ENCODE results near the gene ARID3A. TPM values are rescaled to one million over a fixed set of nuclear protein-coding genes. Genes with fewer than 3 reads are reported as not detected.

ARID3A gene
- total RNA-seq, 1 donor from 2014 or later: 70.6 TPM

DNA sequence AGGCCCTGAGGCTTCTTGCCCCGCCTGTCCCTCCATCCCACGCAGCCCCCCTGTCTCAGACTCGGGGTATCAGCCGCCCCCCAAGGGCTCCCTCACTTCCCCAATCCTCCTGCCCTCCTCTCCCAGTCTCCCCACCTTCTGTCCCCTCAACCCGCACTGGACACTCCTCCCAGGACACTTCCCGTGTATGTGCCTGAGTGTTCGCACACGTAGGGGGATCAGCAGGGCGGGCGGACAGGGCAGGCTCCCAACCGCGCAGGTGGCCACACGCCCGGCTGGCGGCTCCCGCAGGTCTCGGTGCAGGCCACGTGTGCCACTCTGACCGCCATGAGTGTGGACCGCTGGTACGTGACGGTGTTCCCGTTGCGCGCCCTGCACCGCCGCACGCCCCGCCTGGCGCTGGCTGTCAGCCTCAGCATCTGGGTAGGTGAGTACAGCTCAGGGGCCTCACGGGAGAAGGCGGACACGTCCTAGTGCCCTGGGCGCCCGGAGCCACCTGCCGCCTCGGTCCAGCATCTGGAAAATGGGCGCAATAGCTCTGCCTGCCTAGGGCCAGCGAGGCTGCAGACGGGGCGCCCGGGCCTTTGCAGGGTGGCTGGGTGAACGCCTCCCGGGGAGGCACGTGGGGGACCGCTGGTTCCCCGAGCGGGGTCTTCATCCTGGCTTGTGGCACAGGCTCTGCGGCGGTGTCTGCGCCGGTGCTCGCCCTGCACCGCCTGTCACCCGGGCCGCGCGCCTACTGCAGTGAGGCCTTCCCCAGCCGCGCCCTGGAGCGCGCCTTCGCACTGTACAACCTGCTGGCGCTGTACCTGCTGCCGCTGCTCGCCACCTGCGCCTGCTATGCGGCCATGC lies 6.4 kb upstream of the ARID3A start:
- DNase-seq (ENCODE audit: low spot score in 2 of 2, unreplicated experiment in 2 of 2): no peak

DNA sequence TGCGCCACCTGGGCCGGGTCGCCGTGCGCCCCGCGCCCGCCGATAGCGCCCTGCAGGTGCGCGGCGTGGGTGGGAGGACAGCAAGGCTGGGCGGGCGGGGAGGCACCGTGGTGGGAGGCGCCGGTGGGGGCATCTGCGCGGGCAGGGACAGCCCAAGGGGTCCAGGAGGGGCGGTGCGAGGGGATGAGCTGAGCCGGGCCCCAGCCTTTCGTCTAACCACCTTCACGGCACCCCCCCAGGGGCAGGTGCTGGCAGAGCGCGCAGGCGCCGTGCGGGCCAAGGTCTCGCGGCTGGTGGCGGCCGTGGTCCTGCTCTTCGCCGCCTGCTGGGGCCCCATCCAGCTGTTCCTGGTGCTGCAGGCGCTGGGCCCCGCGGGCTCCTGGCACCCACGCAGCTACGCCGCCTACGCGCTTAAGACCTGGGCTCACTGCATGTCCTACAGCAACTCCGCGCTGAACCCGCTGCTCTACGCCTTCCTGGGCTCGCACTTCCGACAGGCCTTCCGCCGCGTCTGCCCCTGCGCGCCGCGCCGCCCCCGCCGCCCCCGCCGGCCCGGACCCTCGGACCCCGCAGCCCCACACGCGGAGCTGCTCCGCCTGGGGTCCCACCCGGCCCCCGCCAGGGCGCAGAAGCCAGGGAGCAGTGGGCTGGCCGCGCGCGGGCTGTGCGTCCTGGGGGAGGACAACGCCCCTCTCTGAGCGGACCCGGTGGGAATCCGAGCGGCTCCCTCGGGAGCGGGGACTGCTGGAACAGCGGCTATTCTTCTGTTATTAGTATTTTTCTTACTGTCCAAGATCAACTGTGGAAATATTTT lies 5.6 kb upstream of the ARID3A start:
- Mint-ChIP-seq H3K27ac (no peak overlapping the region), H3K36me3 (no peaks in the 10 kb centered on the region), H3K9me3 (no peaks in the 10 kb centered on the region), H3K4me1 (peaks cover 11% of the 10 kb centered on the region), H3K27me3 (ENCODE audit: low read depth) (peaks cover 37% of the 10 kb centered on the region), H3K4me3 (peak overlapping the region; percentile 50)
- DNase-seq (ENCODE audit: low spot score in 2 of 2, unreplicated experiment in 2 of 2): no peak
- TF ChIP-seq, protein P1, sequence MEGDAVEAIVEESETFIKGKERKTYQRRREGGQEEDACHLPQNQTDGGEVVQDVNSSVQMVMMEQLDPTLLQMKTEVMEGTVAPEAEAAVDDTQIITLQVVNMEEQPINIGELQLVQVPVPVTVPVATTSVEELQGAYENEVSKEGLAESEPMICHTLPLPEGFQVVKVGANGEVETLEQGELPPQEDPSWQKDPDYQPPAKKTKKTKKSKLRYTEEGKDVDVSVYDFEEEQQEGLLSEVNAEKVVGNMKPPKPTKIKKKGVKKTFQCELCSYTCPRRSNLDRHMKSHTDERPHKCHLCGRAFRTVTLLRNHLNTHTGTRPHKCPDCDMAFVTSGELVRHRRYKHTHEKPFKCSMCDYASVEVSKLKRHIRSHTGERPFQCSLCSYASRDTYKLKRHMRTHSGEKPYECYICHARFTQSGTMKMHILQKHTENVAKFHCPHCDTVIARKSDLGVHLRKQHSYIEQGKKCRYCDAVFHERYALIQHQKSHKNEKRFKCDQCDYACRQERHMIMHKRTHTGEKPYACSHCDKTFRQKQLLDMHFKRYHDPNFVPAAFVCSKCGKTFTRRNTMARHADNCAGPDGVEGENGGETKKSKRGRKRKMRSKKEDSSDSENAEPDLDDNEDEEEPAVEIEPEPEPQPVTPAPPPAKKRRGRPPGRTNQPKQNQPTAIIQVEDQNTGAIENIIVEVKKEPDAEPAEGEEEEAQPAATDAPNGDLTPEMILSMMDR (IDR thresholded peaks at IDR 0.05; ENCODE audit: unreplicated experiment): no peak

More for the DNA sequence above, 6.4 kb upstream of the ARID3A start:
- H3K9me3 Mint-ChIP-seq: no peaks in the 10 kb centered on the region
- peak overlapping the region; percentile 6 for H3K4me3 Mint-ChIP-seq
- peaks cover 11% of the 10 kb centered on the region for H3K4me1 Mint-ChIP-seq
- H3K27me3 Mint-ChIP-seq (ENCODE audit: low read depth): peaks cover 37% of the 10 kb centered on the region
- H3K27ac Mint-ChIP-seq: no peak overlapping the region
- TF ChIP-seq, protein P1 (IDR thresholded peaks at IDR 0.05; ENCODE audit: unreplicated experiment): no peak
- no peaks in the 10 kb centered on the region for H3K36me3 Mint-ChIP-seq

DNA sequence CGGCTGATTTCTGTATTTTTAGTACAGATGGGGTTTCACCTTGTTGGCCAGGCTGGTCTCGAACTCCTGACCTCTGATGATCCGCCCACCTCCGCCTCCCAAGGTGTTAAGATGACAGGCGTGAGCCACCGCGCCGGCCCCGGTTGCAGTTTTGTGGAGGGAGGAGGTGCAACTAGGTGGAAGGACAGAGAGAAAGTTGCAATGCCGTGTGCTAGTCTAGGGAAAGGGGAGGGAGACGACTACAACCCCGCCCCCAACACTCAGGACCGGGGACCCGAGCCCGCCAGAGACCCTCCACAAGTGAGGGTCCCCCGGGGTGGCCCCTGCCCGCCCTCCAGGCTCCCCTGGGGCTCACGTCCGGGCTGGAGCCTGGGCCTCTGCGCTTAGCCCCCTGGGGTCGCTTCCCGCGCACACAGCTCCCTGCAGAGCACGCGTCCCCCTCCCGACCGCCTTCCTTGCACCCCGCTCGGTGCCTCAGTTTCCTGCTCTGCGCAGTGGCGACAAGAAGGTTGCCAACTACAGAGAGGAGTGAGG lies 1.2 kb upstream of the ARID3A start:
- no peaks in the 10 kb centered on the region for H3K36me3 Mint-ChIP-seq
- H3K9me3 Mint-ChIP-seq: no peaks in the 10 kb centered on the region
- no peak for DNase-seq (ENCODE audit: low spot score in 2 of 2, unreplicated experiment in 2 of 2)
- no peak overlapping the region for H3K27ac Mint-ChIP-seq
- peak overlapping the region; percentile 72 for H3K4me3 Mint-ChIP-seq
- H3K4me1 Mint-ChIP-seq: peaks cover 9% of the 10 kb centered on the region
- TF ChIP-seq, protein P1 (IDR thresholded peaks at IDR 0.05; ENCODE audit: unreplicated experiment): no peak
- peaks cover 17% of the 10 kb centered on the region for H3K27me3 Mint-ChIP-seq (ENCODE audit: low read depth)

DNA sequence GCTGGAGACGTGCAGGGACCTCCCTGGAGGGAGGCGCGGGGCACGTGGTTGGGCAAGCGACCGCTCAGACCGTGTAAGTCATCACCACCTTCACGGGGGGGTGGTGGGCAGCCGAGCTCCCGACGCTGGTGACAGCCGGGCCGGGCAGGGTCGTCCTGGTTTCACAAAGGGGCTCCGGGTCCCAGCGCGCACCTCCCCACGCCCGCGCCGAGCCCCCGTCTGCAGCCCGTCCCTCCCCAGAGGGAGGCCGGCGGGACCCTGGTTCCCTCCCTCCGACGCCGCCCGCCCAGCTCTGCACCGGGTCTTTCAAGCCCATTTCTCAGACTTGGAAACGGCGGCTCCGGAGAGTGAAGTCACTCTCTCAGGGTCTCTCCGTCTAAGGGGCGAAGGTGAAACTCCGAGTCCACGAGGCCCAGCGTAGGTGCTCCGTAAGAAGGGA lies 729 bp upstream of the ARID3A start:
- Mint-ChIP-seq H3K36me3 (peaks cover 3% of the 10 kb centered on the region), H3K27me3 (ENCODE audit: low read depth) (peaks cover 15% of the 10 kb centered on the region), H3K4me3 (peak overlapping the region; percentile 72), H3K9me3 (no peaks in the 10 kb centered on the region), H3K27ac (peak overlapping the region; percentile 34), H3K4me1 (peaks cover 9% of the 10 kb centered on the region)
- TF ChIP-seq, protein P1 (IDR thresholded peaks at IDR 0.05; ENCODE audit: unreplicated experiment): no peak
- no peak for DNase-seq (ENCODE audit: low spot score in 2 of 2, unreplicated experiment in 2 of 2)

DNA sequence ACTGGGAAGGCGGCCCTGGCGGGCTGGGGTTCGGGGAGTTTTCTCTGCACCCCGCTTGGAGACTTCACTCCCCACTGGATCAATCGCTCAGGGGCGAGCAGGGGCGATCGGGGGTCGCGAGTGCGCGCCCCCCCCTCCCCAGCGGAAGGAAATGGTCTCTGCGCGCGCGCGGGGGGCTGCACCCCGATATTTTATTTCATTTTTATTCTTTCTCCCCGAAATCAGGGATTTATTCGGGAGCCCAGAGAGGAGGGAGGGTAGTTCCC lies 421 bp downstream of the ARID3A start:
- no peak for DNase-seq (ENCODE audit: low spot score in 2 of 2, unreplicated experiment in 2 of 2)
- TF ChIP-seq, protein P1 (IDR thresholded peaks at IDR 0.05; ENCODE audit: unreplicated experiment): no peak
- peaks cover 6% of the 10 kb centered on the region for H3K27me3 Mint-ChIP-seq (ENCODE audit: low read depth)
- H3K27ac Mint-ChIP-seq: peak overlapping the region; percentile 53
- peaks cover 3% of the 10 kb centered on the region for H3K36me3 Mint-ChIP-seq
- peaks cover 6% of the 10 kb centered on the region for H3K4me1 Mint-ChIP-seq
- peak overlapping the region; percentile 84 for H3K4me3 Mint-ChIP-seq
- no peaks in the 10 kb centered on the region for H3K9me3 Mint-ChIP-seq
